Measurements from ENCODE around the gene HCFC1R1.
"Not testable (repeated sequence)": the region's sequence is repeated elsewhere in the genome, so short reads cannot be mapped to it uniquely, and the experiment has no call there.

HCFC1R1 gene

DNA sequence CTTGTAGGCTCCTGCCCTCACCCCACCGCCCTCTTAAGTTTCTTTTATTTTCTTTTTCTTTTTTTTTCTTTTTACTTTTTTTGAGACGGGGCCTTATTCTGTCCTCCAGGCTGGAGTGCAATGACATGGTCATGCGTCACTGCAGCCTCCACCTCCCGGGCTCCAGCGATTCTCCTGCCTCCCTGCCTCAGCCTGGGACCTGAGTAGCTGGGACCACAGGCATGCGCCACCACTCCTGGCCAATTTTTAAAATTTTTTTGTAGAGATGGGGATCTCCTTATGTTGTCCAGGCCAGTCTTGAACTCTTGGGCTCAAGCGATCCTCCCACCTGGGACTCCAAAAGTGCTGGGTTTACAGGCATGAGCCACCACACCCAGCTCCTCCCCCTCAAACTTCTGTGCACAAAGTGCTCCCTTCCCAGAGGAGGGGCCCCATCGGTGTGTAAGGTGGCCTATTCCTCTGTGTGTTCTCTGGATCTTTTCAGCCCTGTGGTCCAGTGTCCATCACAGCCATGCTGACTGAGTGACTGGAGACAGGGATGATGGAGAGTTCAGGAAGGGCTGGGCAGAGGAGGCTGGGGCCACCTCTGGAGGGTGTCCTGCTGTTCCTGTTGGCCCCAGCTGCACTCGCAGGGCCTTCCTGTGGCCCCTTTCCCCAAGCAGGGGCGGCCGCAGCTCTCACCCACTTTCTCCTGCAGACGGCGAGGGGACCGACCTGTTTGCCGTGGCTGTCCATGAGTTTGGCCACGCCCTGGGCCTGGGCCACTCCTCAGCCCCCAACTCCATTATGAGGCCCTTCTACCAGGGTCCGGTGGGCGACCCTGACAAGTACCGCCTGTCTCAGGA, 32.8 kb upstream of the HCFC1R1 start:
- in situ Hi-C loops (cut with HindIII; ENCODE audit: low sequenced_read_pairs): no loop called here
- no peak for DNase-seq (ENCODE audit: low read depth)
- H3K4me3 ChIP-seq (ENCODE audit: low read depth, low read length): no peak overlapping the region
- TF ChIP-seq, protein P1, sequence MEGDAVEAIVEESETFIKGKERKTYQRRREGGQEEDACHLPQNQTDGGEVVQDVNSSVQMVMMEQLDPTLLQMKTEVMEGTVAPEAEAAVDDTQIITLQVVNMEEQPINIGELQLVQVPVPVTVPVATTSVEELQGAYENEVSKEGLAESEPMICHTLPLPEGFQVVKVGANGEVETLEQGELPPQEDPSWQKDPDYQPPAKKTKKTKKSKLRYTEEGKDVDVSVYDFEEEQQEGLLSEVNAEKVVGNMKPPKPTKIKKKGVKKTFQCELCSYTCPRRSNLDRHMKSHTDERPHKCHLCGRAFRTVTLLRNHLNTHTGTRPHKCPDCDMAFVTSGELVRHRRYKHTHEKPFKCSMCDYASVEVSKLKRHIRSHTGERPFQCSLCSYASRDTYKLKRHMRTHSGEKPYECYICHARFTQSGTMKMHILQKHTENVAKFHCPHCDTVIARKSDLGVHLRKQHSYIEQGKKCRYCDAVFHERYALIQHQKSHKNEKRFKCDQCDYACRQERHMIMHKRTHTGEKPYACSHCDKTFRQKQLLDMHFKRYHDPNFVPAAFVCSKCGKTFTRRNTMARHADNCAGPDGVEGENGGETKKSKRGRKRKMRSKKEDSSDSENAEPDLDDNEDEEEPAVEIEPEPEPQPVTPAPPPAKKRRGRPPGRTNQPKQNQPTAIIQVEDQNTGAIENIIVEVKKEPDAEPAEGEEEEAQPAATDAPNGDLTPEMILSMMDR (IDR thresholded peaks at IDR 0.05; ENCODE audit: low read depth, low read length, missing control alignments): no peak

DNA sequence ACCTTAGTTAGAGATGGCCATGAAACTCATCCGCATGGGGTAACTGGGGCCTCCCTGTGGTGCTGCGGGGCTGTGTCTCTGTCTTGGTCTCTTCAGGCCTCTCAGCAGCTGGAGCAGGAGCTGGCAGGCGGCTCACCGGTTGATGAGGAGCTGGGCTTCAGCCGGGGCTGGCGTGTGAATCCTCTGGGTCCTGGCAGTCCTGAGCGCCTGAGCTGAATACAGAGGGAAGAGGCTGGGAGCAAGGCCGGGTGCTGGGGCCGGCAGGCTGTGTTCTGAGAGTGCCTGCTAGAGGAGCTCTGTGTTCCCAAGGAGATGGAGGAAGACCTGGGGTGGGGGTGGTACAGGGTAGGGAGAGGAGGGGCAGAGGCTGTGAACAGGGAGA, 32.0 kb upstream of the HCFC1R1 start:
- DNase-seq (ENCODE audit: low read depth); in situ Hi-C loops (cut with HindIII; ENCODE audit: low sequenced_read_pairs); H3K4me3 ChIP-seq (ENCODE audit: low read depth, low read length): not testable (repeated sequence)

DNA sequence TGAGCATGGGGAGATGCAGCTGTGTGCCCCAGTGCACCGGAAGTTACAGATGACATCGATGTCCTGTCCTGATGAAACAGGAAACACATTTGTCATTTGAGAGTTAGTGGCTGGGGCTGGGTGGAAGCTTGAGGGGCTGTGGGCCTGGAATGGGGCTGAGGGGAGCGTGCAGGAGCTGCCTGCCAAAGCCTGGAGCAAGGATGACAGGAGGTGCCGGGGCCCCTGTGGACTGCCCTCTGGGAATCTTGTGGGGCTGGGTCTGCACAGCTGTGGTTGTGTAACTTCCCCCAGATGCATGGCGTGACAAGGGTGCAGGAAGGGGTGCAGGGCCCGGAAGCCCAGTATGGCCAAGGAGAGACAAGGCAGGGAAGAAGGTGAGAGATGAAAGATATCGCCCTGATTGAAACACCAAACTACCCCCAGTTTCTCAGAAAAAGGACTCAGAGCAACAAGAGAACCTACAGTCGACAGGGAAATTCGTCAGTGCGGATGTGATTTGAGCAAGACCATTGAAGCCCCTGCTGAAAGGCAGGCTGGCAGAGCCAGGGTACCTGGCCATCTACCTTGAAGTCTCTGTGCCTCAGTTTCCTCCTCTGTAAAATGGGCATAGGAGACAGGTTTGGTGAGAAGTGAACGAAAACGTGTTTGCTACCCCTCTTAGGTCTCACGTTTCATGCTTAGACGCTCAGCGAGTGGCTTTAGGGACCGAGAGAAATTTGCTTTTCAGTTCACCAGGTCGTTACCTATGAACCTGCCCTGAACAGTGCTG, 31.4 kb upstream of the HCFC1R1 start:
- no peak for DNase-seq (ENCODE audit: low read depth)
- TF ChIP-seq, protein P1 (IDR thresholded peaks at IDR 0.05; ENCODE audit: low read depth, low read length, missing control alignments): no peak
- H3K4me3 ChIP-seq (ENCODE audit: low read depth, low read length): no peak overlapping the region
- in situ Hi-C loops (cut with HindIII; ENCODE audit: low sequenced_read_pairs): no loop called here

DNA sequence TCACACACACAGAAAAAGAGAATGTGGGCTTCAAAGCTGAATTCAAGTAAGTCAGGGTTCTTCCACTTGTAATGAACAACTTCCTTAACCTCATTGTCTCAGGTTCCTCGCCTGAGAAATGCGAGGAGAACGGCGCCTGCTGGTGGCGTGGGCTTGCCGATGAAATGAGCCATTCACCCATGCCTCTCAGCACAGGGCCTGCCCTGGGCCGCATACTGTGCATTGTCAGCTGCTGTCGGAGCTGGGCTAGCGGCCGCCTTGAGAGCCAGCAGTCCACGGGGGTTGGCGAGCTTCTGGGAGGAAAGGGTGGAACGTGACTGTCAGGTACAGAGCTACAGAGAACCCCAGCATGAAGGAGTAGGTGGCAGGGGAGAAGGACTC, 29.6 kb upstream of the HCFC1R1 start:
- H3K4me3 ChIP-seq (ENCODE audit: low read depth, low read length); in situ Hi-C loops (cut with HindIII; ENCODE audit: low sequenced_read_pairs); DNase-seq (ENCODE audit: low read depth): not testable (repeated sequence)

DNA sequence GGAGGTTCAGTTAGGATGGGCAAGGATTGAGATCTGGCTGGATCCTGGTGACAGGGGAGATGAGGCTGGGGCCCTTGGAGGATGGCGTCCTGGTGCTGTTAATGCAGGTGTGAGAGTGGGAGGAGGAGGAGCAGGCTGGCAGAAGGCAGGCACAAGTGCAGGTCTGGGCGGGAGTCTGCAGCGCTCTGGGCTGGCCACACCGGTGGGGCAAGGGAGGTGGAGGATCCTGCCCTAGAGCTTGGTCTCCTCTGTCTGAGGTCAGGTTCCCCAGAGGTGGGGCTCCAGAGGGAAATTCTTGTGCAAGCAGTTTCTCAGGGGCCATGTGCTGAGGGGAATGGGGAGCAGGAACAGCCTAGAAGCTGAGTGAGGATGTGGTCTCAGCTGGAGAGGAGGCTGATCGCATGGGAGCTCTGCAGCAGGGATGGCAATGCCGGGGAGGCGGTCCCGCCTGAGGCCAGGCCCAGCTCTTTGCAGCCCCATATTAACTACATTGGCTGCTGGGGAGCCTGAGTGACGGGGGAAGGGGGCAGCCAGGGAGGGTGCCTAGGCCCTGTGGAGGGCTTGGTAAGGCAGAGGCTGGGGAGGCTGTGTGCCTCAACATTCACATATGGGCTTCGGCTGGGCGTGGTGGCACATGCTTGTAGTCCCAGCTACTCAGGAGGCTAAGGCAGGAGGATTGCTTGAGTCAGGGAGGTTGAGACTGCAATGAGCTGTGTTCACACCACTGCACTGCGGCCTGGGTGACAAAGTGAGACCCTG, 29.0 kb upstream of the HCFC1R1 start:
- DNase-seq (ENCODE audit: low read depth); H3K4me3 ChIP-seq (ENCODE audit: low read depth, low read length); in situ Hi-C loops (cut with HindIII; ENCODE audit: low sequenced_read_pairs): not testable (repeated sequence)

DNA sequence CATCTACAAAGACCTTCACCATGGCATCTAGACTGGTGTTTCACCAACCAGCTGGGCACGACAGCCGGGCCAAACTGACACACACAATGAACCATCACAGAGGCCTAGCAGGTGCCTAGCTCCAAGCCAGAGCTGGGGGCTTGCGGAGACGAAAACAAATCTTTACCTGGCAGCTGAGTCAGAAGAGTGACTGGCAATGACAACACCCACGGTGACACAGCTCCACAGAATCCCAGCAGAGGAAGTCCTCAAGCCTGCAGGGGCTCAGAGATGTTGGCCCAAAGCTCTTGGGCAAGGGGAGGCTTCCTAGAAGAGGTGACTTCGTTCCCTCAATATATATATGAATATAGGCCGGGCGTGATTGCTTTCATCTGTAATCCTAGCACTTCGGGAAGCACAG, 27.8 kb upstream of the HCFC1R1 start:
- H3K4me3 ChIP-seq (ENCODE audit: low read depth, low read length): no peak overlapping the region
- in situ Hi-C loops (cut with HindIII; ENCODE audit: low sequenced_read_pairs): no loop called here

DNA sequence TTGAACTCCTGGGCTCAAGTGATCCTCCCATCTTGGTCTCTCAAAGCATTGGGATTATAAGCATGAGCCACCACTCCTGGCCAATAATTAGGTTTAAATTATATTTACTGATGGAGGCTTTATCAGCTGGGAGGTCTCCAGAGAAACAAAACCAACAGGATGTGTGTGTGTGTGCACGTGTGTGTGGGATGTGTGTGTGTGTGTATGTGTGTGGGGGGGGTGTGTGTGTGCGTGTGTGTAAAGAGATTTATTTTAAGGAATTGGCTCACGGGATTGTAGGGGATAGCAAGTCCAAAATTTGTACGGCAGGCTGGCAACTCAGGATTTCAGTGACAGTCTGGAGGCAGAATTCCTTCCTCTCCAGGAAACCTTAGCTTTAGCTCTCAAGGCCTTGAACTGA, 27.3 kb upstream of the HCFC1R1 start:
- TF ChIP-seq, protein P1 (IDR thresholded peaks at IDR 0.05; ENCODE audit: low read depth, low read length, missing control alignments): no peak

More for the DNA sequence above, 27.8 kb upstream of the HCFC1R1 start:
- TF ChIP-seq, protein P1 (IDR thresholded peaks at IDR 0.05; ENCODE audit: low read depth, low read length, missing control alignments): no peak
- DNase-seq (ENCODE audit: low read depth): no peak

More for the DNA sequence above, 27.3 kb upstream of the HCFC1R1 start:
- H3K4me3 ChIP-seq (ENCODE audit: low read depth, low read length): no peak overlapping the region
- DNase-seq (ENCODE audit: low read depth): no peak
- in situ Hi-C loops (cut with HindIII; ENCODE audit: low sequenced_read_pairs): no loop called here
